Karpas-422 (cell line): ENCODE data around the gene CYBA. TPM values are rescaled to one million over a fixed set of nuclear protein-coding genes. Genes with fewer than 3 reads are reported as not detected.

Source experiments
- DNase-seq: peaks from one replicate; pipeline ENCODE4 v3.0.0-alpha.2; 2015
- H2AFZ ChIP-seq: fragments of 200-600 bp; sonication (generic); 2 replicates; pipeline ENCODE4 v1.6.1; 2014; ENCODE audit warnings: antibody characterized with exemption, low read length, mixed read lengths
- H3K27ac ChIP-seq: fragments of 200-600 bp; sonication (generic); 2 replicates; pipeline ENCODE4 v1.5.1; 2014; ENCODE audit warnings: mild to moderate bottlenecking, low read length, moderate library complexity
- H3K27me3 ChIP-seq: fragments of 200-600 bp; sonication (generic); 2 replicates; pipeline ENCODE4 v1.6.1; 2014; ENCODE audit warnings: low read length, mixed read lengths
- H3K36me3 ChIP-seq: fragments of 200-600 bp; sonication (generic); 2 replicates; pipeline ENCODE4 v1.6.1; 2014; ENCODE audit warnings: low read length, mixed read lengths; ENCODE audit not compliant: insufficient read depth
- H3K4me1 ChIP-seq: fragments of 200-600 bp; sonication (generic); 2 replicates; pipeline ENCODE4 v1.6.1; 2014; ENCODE audit warnings: mild to moderate bottlenecking, low read length, mixed read lengths
- H3K4me2 ChIP-seq: fragments of 200-600 bp; sonication (generic); 2 replicates; pipeline ENCODE4 v1.6.1; 2014; ENCODE audit warnings: low read length, low read depth, mild to moderate bottlenecking; ENCODE audit not compliant: poor library complexity, severe bottlenecking
- H3K4me3 ChIP-seq: fragments of 200-600 bp; sonication (generic); 2 replicates; pipeline ENCODE4 v1.5.1; 2014; ENCODE audit warnings: mild to moderate bottlenecking, antibody characterized with exemption, low read length, mixed read lengths
- H3K79me2 ChIP-seq: fragments of 200-600 bp; sonication (generic); 2 replicates; pipeline ENCODE4 v1.6.1; 2014; ENCODE audit warnings: mild to moderate bottlenecking, low read length, mixed read lengths
- H3K9ac ChIP-seq: fragments of 200-600 bp; sonication (generic); 2 replicates; pipeline ENCODE4 v1.6.0; 2014; ENCODE audit warnings: low read length
- H3K9me2 ChIP-seq: fragments of 200-600 bp; sonication (generic), shearing (Covaris generic); replicated peaks from 2 replicates; pipeline ENCODE4 v1.6.0; 2014; ENCODE audit warnings: mild to moderate bottlenecking, low read length, moderate library complexity; ENCODE audit not compliant: insufficient read depth
- H3K9me3 ChIP-seq: fragments of 300-700, 200-600 bp; sonication (generic); 2 replicates; pipeline ENCODE4 v1.6.1; 2014; ENCODE audit warnings: low read length, mixed read lengths
- H4K20me1 ChIP-seq: fragments of 200-600 bp; sonication (generic); 2 replicates; pipeline ENCODE4 v1.6.1; 2014; ENCODE audit warnings: mild to moderate bottlenecking, antibody characterized with exemption, low read length, low read depth; ENCODE audit not compliant: insufficient read depth
- total RNA-seq: library from RNA; depleted of rRNA; stranded (reverse); fragments of >200 nt; shearing (Covaris generic); gene quantifications from 2 replicates; pipeline ENCODE4 v1.2.3, GENCODE V29; 2014; ENCODE audit warnings: low replicate concordance

CYBA gene
- total RNA-seq, 1 experiment from 2014 or later = 395 TPM

DNA sequence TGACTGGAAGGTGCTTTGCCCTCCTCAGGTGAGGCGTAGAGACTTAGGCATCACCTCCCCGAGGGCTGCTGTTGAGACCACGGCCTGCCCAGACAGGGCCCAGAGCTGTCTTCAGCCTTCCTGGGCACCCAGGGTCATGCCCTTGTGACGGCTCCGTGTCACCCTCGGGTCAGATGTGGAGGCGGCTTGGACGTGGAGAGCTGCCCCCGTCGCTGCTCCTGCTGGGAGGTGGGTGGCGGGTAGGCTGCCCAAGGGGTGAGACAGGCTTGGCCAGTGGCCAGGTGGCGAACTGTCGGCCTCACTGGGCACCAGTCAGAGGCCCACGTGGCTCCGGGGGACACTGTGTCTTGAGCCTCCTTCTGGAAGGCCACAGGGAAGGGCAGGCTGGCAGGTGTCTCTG, 44.4 kb upstream of the CYBA start:
- H3K4me3 ChIP-seq = no peak overlapping the region
- no peaks in the 10 kb centered on the region for H4K20me1 ChIP-seq
- no peak overlapping the region for H2AFZ ChIP-seq
- no peaks in the 10 kb centered on the region for H3K36me3 ChIP-seq
- DNase-seq = no peak
- H3K27ac ChIP-seq = no peak overlapping the region
- no peaks in the 10 kb centered on the region for H3K9me3 ChIP-seq
- no peaks in the 10 kb centered on the region for H3K9me2 ChIP-seq
- H3K4me2 ChIP-seq = no peak overlapping the region
- peaks cover 3% of the 10 kb centered on the region for H3K4me1 ChIP-seq
- no peaks in the 10 kb centered on the region for H3K27me3 ChIP-seq
- H3K79me2 ChIP-seq = no peaks in the 10 kb centered on the region
- H3K9ac ChIP-seq = no peak overlapping the region

DNA sequence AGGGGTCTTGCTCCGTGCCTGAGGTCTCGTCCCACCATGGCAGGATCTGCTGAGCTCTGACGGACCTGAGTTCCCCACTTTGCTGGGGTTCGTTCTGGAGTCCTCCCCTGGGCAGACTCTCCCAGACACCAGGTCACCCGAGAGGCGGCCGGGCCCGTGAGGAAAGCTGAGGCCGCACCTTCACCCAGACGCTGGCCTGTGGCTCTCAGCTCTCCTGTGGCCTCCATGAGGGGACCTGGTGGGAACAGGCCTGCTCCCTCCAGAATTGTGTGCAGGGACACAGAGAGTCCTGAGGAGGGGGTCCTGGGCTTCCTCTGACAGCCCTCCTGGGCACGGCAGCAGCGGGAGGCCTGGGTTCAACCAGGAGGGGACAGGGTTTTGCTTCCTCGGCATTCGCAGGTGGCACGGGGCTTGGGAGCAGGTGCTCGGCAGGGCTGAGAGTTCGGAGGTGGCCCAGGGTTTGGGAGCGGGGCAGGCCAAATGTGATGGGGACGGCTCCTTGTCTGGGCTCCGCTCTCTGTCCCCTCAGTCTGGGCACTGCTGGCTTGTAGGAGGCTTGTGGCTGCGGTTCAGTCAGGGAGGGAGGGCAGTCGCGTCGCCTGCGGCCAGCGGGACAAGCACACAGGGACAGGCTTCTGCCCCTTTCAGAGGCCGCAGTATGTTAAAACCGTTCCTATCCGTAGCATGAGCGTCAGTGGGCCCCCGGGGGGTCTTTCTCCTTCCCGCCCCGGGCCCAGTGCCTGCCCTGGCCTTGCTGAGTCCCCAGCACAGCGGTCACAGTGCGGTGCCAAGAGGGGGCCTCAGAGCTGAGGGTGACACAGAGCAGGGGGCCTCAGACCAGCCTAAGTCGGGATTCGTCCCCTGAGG, 43.6 kb upstream of the CYBA start:
- no peaks in the 10 kb centered on the region for H3K36me3 ChIP-seq

GRCh38 chr16:88693420-88694177, 42.7 kb upstream of the CYBA start:
- Histone ChIP-seq H3K4me2 (no peak overlapping the region), H2AFZ (no peak overlapping the region), H3K9me3 (no peaks in the 10 kb centered on the region), H3K27me3 (no peaks in the 10 kb centered on the region), H3K27ac (no peak overlapping the region), H3K4me3 (no peak overlapping the region), H4K20me1 (no peaks in the 10 kb centered on the region), H3K79me2 (no peaks in the 10 kb centered on the region), H3K4me1 (no peaks in the 10 kb centered on the region), H3K9ac (no peak overlapping the region), H3K9me2 (no peaks in the 10 kb centered on the region), H3K36me3 (no peaks in the 10 kb centered on the region)
- no peak for DNase-seq

More for the DNA sequence above, 43.6 kb upstream of the CYBA start:
- no peak overlapping the region for H3K4me3 ChIP-seq
- H2AFZ ChIP-seq = no peak overlapping the region
- no peaks in the 10 kb centered on the region for H3K79me2 ChIP-seq
- H3K27ac ChIP-seq = no peak overlapping the region
- H3K9me2 ChIP-seq = no peaks in the 10 kb centered on the region
- no peak overlapping the region for H3K4me2 ChIP-seq
- no peaks in the 10 kb centered on the region for H3K27me3 ChIP-seq
- no peaks in the 10 kb centered on the region for H3K4me1 ChIP-seq
- H4K20me1 ChIP-seq = no peaks in the 10 kb centered on the region
- H3K9me3 ChIP-seq = no peaks in the 10 kb centered on the region
- no peak overlapping the region for H3K9ac ChIP-seq
- DNase-seq = no peak

- no peak overlapping the region for H3K4me3 ChIP-seq
- no peaks in the 10 kb centered on the region for H3K79me2 ChIP-seq
- no peaks in the 10 kb centered on the region for H4K20me1 ChIP-seq
- no peaks in the 10 kb centered on the region for H3K9me2 ChIP-seq
- H3K4me1 ChIP-seq = no peaks in the 10 kb centered on the region
- no peak overlapping the region for H3K4me2 ChIP-seq
- no peak overlapping the region for H2AFZ ChIP-seq
- H3K36me3 ChIP-seq = no peaks in the 10 kb centered on the region
- DNase-seq = no peak
- no peak overlapping the region for H3K27ac ChIP-seq
- H3K9ac ChIP-seq = no peak overlapping the region
- H3K27me3 ChIP-seq = no peaks in the 10 kb centered on the region
- no peaks in the 10 kb centered on the region for H3K9me3 ChIP-seq
These were observed 42.0 kb upstream of the CYBA start for GRCh38 chr16:88692861-88693260.

DNA sequence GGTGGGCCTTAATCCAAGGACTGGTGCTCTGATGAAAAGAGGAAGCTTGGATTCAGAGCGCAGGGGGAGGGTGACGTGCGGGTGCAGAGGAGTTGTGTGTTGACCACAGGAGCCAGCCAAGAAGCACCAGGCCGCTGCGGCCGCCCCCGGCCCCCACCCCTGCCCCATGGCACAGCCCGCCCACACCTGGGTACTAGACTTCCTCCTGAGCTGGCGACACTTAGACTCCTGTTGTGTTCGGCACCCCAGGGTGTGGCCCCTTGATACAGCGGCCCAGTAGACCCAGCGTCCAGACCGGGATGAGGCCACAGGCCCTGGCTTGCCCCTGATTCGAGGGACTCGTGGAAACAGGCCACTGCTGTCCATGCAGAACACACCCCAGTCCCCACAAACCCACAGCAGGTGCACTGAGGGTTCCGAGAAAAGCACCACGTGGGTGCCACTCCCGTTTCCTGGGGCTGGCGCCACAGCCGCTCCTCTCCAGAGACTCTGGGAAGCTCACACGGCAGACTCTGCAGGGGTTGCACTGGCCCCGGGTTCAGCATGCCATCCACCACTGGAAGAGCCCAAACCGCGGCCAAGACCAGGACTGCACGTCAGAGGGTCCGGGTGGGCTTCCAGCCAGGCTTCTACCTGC, 41.2 kb upstream of the CYBA start:
- no peaks in the 10 kb centered on the region for H4K20me1 ChIP-seq
- H3K4me3 ChIP-seq = no peak overlapping the region
- H3K4me1 ChIP-seq = no peaks in the 10 kb centered on the region
- no peak overlapping the region for H2AFZ ChIP-seq
- peak; percentile 50 for DNase-seq
- no peak overlapping the region for H3K4me2 ChIP-seq
- no peak overlapping the region for H3K9ac ChIP-seq
- no peaks in the 10 kb centered on the region for H3K79me2 ChIP-seq
- H3K27ac ChIP-seq = no peak overlapping the region
- no peaks in the 10 kb centered on the region for H3K36me3 ChIP-seq
- no peaks in the 10 kb centered on the region for H3K9me2 ChIP-seq
- no peaks in the 10 kb centered on the region for H3K27me3 ChIP-seq
- no peaks in the 10 kb centered on the region for H3K9me3 ChIP-seq

GRCh38 chr16:88691129-88691813, 40.4 kb upstream of the CYBA start:
- H3K9ac ChIP-seq = no peak overlapping the region
- no peaks in the 10 kb centered on the region for H3K9me2 ChIP-seq
- no peak overlapping the region for H2AFZ ChIP-seq
- DNase-seq = no peak
- no peaks in the 10 kb centered on the region for H3K27me3 ChIP-seq
- H3K4me3 ChIP-seq = no peak overlapping the region
- no peaks in the 10 kb centered on the region for H4K20me1 ChIP-seq
- H3K9me3 ChIP-seq = no peaks in the 10 kb centered on the region
- H3K4me2 ChIP-seq = no peak overlapping the region
- H3K4me1 ChIP-seq = peaks cover 5% of the 10 kb centered on the region
- no peaks in the 10 kb centered on the region for H3K79me2 ChIP-seq
- H3K36me3 ChIP-seq = no peaks in the 10 kb centered on the region
- no peak overlapping the region for H3K27ac ChIP-seq

DNA sequence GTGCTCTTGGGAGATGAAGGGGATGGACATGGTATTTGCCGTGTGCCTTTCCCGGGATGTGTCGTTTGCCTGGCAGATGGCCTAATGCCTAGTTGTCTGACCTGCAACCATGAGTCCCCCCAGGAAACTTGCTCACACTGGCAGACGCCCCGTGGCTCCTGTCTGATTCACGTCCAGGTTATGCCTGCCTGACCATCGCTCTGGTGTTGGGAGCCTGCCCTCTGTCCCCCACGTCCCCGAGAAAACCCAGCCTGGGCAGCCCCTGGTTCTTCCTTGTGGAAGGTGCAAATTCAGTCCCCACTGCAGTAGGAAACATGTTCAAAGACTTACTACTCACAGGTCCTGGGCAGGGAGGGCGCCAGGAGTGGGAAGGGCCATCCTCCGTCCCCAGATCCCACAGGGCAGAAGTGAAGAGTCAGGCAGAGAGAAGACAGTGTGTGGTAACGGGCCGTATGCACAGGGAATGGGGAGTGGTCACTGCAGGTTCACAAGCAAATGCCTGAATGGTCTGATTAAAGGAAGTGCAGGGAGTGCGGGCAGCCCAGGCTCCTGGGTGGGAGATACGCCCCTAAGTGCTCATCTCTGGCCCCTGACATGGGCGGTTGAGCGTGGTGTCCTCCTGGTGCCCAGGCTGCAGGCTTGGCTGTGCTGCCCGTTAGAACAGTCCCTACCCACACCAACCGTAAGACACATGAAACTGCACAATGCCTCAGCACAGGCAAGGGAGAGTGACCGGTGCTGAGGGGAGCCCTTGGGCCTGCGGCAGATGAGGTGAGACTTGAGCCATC, 39.7 kb upstream of the CYBA start:
- peaks cover 12% of the 10 kb centered on the region for H3K4me1 ChIP-seq
- H3K79me2 ChIP-seq = no peaks in the 10 kb centered on the region
- no peaks in the 10 kb centered on the region for H4K20me1 ChIP-seq
- no peak overlapping the region for H2AFZ ChIP-seq
- no peak overlapping the region for H3K4me2 ChIP-seq
- H3K27me3 ChIP-seq = no peaks in the 10 kb centered on the region
- H3K9me2 ChIP-seq = no peaks in the 10 kb centered on the region
- H3K9ac ChIP-seq = no peak overlapping the region
- no peak for DNase-seq
- no peak overlapping the region for H3K27ac ChIP-seq
- no peaks in the 10 kb centered on the region for H3K9me3 ChIP-seq
- no peaks in the 10 kb centered on the region for H3K36me3 ChIP-seq
- no peak overlapping the region for H3K4me3 ChIP-seq
